ENCODE measurements around the gene MPDZ. TPM values are rescaled to one million over a fixed set of nuclear protein-coding genes. Genes with fewer than 3 reads are reported as not detected.

The MPDZ gene
- total RNA-seq, 1 experiment from 2014 or later: 0.12 TPM

- no peaks in the 10 kb centered on the region for H3K4me1 ChIP-seq (ENCODE audit: control insufficient read depth in 1 of 2, insufficient read depth in 2 of 2, low read length in 2 of 2)
- CTCF ChIA-PET: no interaction called here
- TF ChIP-seq SRF (IDR thresholded peaks at IDR 0.05; ENCODE audit: low read depth) (no peak), TCF7L2 (IDR thresholded peaks at IDR 0.05; ENCODE audit: borderline replicate concordance, extremely low read depth, insufficient read depth, insufficient read length) (no peak), ELF1 (IDR thresholded peaks at IDR 0.05; ENCODE audit: borderline replicate concordance, low read depth) (no peak), CBX3 (IDR thresholded peaks at IDR 0.05; ENCODE audit: low read depth) (no peak), SIN3A (IDR thresholded peaks at IDR 0.05; ENCODE audit: low read depth) (no peak), JUND (IDR thresholded peaks at IDR 0.05) (no peak), CTCF (IDR thresholded peaks at IDR 0.05 in 2 of 3, conservative IDR thresholded peaks at IDR 0.05 in 1 of 3; ENCODE audit: borderline replicate concordance in 1 of 3, insufficient read depth in 1 of 3, low read depth in 2 of 3, low read length in 2 of 3) (no peak), RAD21 (IDR thresholded peaks at IDR 0.05; ENCODE audit: low read depth) (no peak), EGR1 (IDR thresholded peaks at IDR 0.05; ENCODE audit: low read depth) (no peak), CEBPB (IDR thresholded peaks at IDR 0.05; ENCODE audit: low read depth) (no peak), ZNF274 (IDR thresholded peaks at IDR 0.05; ENCODE audit: low read depth, low read length) (no peak), YY1 (IDR thresholded peaks at IDR 0.05; ENCODE audit: extremely low read depth, insufficient replicate concordance, low read depth, low read length) (no peak), POLR2A (IDR thresholded peaks at IDR 0.05; ENCODE audit: borderline replicate concordance, extremely low read depth, insufficient read depth, insufficient read length) (no peak), EZH2 (IDR thresholded peaks at IDR 0.05) (no peak), REST (IDR thresholded peaks at IDR 0.05; ENCODE audit: low read depth) (no peak), ZFX (IDR thresholded peaks at IDR 0.05) (no peak), EZH2phosphoT487 (IDR thresholded peaks at IDR 0.05; ENCODE audit: borderline replicate concordance) (no peak)
- TF ChIP-seq, protein P1, sequence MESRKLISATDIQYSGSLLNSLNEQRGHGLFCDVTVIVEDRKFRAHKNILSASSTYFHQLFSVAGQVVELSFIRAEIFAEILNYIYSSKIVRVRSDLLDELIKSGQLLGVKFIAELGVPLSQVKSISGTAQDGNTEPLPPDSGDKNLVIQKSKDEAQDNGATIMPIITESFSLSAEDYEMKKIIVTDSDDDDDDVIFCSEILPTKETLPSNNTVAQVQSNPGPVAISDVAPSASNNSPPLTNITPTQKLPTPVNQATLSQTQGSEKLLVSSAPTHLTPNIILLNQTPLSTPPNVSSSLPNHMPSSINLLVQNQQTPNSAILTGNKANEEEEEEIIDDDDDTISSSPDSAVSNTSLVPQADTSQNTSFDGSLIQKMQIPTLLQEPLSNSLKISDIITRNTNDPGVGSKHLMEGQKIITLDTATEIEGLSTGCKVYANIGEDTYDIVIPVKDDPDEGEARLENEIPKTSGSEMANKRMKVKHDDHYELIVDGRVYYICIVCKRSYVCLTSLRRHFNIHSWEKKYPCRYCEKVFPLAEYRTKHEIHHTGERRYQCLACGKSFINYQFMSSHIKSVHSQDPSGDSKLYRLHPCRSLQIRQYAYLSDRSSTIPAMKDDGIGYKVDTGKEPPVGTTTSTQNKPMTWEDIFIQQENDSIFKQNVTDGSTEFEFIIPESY (IDR thresholded peaks at IDR 0.05; ENCODE audit: extremely low read depth, insufficient replicate concordance, low read length): no peak
- TF ChIP-seq, protein P2, sequence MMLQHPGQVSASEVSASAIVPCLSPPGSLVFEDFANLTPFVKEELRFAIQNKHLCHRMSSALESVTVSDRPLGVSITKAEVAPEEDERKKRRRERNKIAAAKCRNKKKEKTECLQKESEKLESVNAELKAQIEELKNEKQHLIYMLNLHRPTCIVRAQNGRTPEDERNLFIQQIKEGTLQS (IDR thresholded peaks at IDR 0.05): no peak
- RAD21 ChIA-PET (ENCODE audit: low non-redundant PET in 1 of 2, low total read pairs in 2 of 2, uncharacterized antibody in 2 of 2, unreplicated experiment in 2 of 2): no interaction called here
- no peaks in the 10 kb centered on the region for H3K27me3 ChIP-seq (ENCODE audit: insufficient read depth, low read length)
- H3K4me3 ChIP-seq (replicated peaks in 1 of 2; ENCODE audit: low read depth in 1 of 2, low read length in 2 of 2): no peak overlapping the region
- DNase-seq (ENCODE audit: low read depth, low spot score): no peak
- POLR2A ChIA-PET: no interaction called here
- no peaks in the 10 kb centered on the region for H4K20me1 ChIP-seq (ENCODE audit: insufficient read depth)
- no peak overlapping the region for H3K4me2 ChIP-seq (ENCODE audit: low read length)
- H3K79me2 ChIP-seq (ENCODE audit: insufficient read depth, low read length): no peaks in the 10 kb centered on the region
- H3K27ac ChIP-seq (ENCODE audit: low read depth, low read length): no peak overlapping the region
- no peak overlapping the region for H3K9ac ChIP-seq (ENCODE audit: low read length)
- intact Hi-C loops (cut with micrococcal nuclease): no loop called here
- H3K9me2 ChIP-seq (ENCODE audit: insufficient read depth): no peaks in the 10 kb centered on the region
- no peak for ATAC-seq
- no TSS peak for BruUV-seq (replicated peaks)
- H2AFZ ChIP-seq (ENCODE audit: low read depth, low read length, poor library complexity, severe bottlenecking): no peak overlapping the region
- H3K9me3 ChIP-seq (ENCODE audit: control insufficient read depth in 1 of 2, insufficient read depth in 1 of 2, low read depth in 1 of 2, low read length in 2 of 2): no peaks in the 10 kb centered on the region
- H3K36me3 ChIP-seq (ENCODE audit: control insufficient read depth in 1 of 2, insufficient read depth in 2 of 2, low read length in 2 of 2): no peaks in the 10 kb centered on the region
These were observed 12.7 kb upstream of the MPDZ start for GRCh38 chr9:13292158-13292557.

Data from HCT116 (cell line).